NAMALWA (cell line): ENCODE data around the gene MIOS.

Experiments used
- DNase-seq: peaks from one replicate; pipeline ENCODE4 v3.0.0-alpha.2; 2015; ENCODE audit warnings: low spot score

Gene MIOS

DNA sequence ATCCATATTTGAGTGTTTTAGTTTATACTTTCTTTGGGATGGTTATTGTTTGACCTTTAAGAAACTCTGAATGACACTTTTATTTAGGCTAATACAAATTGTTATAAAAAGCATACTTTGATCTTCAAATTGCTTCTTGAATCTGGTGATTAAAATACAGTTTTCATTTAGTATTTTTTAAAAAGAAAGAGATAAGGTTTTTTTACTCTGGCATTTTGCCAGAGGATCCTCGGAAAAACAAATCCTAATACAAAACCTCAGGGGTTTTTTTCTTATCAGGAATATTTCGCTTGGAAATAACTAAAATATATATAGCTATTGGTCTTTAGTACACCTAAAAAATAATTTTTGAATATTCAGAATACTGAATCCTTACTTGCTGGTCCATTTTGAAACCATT is 17.0 kb downstream of the MIOS start:
- no peak for DNase-seq

DNA sequence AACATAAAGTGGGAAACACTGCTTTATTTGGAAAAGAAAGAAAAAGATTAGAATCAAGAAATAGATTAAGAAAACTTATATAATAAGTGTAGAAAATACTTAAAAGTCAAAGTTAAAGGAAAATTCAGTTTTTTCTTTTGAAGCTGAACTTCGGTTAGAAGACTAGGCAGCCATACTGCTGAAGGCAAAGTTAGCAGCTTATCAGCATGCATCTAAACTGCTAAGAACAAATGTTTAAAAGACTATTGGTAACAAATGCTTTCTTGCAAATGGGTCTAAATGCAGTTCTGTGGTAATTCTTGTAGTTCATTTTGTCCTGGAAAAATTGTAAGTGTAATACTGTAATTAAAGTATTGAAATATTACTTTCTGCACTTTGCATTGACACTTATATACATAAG is 18.0 kb downstream of the MIOS start:
- DNase-seq, result no peak

DNA sequence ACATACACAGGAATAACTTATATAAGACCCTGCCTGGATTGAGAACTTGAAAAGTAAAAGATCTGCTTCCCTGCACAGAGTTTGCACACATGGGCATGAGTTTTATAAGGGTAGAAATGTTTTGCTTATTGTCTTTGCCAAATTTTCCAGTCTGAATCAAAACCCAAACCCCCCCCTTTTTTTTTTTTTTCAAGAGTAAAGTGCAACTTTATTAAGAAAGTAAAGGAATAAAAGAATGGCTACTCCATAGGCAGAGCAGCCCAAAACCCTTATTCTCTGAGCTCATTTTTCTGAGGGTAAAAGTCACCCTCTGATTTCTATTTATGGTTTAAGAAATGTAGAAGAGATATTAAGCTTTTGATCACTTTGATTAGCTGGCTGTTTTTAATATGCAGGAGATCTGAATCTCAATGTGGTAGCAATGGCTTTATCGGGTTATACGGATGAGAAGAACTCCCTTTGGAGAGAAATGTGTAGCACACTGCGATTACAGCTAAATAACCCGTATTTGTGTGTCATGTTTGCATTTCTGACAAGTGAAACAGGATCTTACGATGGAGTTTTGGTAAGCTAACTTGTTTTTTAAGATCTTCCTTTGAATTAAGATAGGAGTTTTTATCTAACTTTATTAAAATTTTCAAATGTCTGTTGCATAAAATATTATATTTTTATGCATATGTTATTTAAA is 18.7 kb downstream of the MIOS start:
- DNase-seq, result no peak

DNA sequence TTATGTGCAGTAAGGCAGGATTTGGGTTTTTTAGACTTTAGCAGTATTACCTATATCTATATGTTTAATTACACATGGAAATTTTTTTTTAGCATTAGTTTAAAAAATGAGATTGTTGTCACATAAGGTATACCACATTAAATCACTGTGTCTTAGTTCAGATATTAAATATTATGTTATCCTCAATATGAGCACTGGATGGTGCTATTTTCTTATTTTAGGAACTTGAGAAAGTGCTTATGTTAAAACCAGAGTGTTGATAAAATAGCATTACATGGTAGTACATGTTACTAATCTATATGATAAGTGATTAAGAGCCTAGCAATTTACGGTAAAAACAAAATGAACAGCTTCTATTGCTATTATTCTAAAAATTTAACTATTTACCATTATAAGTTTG is 28.8 kb downstream of the MIOS start:
- peak; percentile 74 for DNase-seq

DNA sequence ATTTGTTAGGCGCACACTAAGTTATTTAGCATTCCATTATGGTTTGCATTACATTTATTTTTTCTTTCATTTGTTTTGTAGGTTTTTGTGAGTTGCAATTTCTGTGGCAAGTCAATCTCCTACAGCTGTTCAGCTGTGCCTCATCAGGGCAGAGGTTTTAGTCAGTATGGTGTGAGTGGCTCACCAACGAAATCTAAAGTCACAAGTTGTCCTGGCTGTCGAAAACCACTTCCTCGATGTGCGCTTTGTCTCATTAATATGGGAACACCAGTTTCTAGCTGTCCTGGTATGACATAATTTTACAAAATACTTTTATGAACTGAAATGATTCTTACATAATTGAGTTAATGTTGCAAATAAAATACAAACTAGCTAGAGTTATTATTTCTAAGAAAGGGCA is 29.5 kb downstream of the MIOS start:
- no peak for DNase-seq

DNA sequence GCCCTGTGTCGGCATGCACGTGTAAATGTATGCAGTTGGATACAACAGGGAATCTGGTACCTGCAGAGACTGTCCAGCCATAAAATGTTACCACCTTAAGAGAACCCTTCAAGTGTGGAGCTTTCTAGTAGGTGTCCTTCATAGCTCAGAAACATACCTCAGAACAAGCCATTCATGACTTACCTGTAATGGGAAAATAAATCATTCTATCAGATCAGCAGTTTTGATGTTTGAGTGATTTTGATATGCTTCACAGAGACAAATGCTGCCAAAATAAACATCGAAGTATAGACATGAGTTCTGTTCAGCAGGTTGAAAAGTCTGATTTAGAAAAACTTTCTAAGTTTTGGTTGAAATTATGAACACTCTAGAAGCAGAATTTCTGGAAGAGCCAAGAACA is 40.3 kb downstream of the MIOS start:
- no peak for DNase-seq

DNA sequence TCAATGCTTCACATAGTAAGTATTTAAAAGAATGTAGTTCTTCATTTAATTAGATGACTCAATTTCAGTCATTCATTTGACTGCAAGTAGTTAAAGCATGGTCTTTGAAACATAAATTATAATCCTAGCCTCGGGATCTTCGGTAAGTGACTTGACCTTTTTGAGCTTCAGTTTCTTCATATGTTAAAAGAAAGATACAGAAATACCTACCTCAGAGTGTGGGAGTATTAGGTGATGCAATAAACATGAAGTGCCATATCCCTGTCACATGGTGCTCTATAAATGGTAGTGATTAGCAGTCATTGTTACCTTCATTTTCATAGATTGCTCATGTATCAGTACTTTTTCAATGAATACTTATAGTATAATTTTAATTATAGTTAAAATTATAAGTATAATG is 42.6 kb downstream of the MIOS start:
- DNase-seq, result no peak

DNA sequence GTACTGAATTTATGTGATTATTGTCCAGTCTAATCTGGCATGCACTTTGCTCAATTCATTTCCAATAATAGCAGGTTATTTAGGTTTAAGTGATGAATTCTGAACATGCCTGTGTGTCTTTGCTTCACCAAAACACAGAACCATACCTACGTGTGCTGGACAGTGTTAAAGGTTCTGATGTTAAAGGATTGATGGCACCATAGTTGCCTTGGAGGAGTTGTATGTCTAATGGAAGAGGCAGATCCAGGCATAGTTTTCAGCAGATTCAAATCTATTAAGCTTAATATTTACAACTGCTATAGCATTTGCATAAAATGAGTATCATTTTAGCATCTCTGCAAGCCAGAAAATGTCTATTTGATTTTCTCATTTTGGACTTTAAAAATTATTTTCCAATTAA is 45.8 kb downstream of the MIOS start:
- no peak for DNase-seq

DNA sequence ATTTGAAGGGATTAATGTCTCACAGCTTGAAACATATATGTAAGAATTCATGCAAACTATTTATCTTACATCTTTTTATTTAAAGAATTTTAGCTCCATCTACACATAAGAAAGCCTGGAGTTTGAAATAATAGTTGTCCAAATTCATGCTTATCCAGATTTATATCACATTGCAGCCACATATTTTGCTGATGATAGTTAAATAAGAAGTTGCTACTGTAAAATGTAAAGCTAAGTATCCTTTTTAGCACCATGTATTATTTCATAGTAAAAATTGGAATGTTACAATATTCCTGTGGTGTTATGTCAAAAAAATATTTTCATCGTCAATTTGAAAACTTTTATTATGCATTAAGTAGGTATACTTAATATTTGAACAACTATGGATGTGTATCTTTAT is 46.5 kb downstream of the MIOS start:
- DNase-seq, result no peak

DNA sequence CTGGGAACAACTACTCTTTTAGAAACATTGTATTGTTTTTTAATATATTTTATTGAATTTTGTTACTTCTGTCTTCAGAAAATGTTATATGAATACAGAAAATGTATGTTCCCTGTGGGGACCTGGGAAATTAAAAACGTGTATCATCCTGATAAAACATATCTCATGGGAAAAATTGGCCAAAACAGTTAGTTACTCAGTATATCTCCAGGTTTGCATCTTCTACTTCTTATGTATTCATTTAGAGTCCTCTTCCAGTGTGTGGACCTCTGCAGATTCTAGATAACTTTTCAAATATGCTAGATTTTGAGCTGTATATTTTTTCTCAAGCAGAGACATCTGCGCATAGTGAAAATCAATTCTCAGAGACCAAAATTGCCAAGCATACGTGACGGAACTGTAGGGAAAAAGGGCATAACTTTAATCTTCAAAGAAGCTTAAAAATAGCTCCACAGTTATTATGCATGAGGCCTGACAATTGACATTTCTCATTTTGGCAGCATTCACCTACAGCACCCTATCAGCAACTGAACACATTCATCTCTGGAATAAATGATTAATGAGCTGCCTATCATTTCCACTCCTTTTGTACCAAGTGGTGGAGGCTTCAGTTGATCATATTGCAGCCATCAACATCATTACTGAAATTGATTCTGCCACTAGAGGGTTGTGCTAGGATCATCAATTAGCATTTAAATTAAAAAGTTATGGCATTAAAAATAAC is 47.5 kb downstream of the MIOS start:
- DNase-seq, result no peak

DNA sequence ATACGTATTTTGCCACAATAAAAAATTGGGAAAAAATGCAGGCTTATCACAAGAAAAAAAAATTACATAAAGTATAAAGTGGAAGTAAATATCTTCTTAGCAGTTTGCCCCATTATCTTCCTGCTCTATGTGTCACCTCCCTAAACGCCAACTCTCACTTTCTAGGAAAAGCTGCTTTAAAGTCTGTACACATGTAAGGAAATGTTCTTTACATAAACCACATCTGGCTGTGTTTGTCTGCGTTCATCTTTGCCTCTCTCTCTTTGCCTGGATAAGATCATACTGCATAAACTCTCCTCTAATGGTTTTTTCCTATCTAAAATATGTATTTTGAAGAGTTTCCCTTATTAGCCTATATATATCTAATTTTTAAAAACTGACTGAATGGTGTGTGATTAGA is 50.9 kb downstream of the MIOS start:
- DNase-seq, result no peak

DNA sequence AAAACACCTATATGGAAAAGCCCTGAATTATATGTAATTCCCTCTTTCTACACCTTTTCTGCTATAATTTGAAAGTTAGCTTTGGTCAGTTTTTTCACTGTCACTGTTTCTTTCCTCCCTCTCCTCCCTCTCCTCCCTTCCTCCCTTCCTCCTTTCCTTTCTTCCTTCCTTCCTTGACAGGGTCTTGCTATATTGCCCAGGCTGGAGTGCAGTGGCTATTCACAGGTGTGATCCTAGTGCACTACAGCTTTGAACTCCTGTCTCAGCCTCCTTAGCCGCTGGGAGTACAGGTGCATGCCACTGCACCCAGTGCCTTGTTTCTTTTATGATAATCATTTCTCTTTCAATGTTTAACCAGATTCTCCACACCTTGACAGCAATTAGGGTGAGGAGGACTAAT is 51.7 kb downstream of the MIOS start:
- no peak for DNase-seq

DNA sequence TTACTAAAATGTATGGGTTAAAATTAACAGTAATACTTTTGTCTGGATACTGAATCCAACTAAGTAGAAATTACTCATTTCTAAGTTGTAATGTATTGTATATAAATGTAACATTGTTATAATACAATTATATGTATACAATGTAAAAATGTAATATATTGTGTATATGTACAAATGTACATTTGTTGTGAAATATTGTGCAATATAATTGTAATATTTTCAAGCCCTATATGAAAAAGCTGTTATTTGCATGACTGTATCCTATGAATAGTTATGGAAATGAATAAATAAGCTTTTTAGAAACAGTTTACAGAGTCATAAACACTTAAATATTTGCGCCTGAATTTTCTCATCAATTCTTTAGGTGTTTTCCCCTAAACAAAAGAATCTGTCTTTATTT is 53.6 kb downstream of the MIOS start:
- no peak for DNase-seq

DNA sequence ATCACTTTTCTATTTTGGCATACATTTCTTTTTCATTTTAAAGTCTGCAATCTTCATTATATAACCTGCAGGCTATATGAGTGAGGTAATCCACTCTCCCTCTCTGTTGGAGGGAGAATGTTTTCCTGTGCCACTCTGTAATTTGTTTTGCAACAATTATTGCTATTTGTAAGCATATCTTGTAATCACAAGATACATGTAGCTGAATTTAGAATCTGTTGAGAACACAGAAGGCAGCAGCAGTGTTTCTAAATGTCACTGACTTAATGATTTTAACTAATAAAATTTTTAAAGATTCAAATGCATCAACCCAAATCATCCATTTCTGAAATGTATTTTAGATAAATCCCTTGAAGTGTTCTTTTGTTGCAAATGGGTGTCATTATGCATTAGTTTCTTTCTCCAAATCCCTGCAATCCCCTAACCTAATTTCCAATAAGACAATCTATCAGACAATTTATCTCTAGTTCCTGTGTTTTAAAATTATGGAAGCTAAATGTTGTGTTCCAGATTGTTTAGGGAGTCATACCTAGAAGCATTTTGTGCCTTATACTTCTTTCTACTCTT is 54.0 kb downstream of the MIOS start:
- no peak for DNase-seq

DNA sequence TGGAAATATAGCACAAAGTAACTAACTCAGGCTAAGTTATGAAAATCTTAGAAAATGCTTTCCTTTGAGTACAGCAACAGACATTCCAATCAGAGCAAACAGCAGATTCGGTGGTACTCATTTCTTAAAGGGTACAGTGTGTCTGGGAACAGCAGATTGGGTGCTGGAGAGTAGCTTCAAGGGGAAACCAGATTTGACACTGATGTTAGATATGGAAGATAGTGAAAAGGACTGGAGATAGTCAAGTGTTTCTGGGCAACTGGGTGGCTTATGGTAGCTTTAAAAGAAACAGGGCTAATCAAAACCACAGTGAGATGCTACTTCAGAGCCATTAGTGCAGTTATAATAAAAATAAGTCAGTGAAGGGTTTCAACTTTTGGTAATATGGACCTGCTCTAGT is 61.8 kb downstream of the MIOS start:
- no peak for DNase-seq

DNA sequence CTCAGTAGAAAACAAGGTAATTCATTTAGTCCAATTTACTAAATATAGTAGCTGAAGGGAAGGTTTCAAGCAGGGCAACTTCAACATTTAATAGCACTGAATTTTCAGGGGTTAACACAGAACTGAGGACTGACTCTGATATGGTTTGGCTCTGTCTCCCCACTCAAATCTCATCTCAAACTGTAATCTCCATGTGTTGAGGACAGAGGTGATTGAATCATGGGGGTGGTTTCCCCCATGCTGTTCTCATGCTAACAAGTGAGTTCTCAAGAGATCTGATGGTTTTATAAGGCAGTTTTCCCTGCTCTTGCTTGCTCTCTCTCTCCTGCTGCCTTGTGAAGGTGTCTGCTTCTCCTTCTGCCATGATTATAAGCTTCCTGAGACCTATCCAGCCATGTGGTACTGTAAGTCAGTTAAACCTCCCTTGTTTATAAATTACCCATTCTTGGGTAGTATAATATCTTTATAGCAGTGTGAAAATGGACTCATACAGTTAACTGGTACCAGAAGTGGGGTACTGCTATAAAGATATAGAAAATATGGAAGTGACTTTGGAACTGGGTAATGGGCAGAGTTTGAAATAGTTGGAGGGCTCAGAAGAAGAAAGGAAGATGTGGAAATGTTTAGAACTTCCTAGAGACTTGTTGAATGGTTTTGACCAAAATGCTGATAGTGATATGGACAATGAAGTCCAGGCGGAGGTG is 64.1 kb downstream of the MIOS start:
- no peak for DNase-seq

DNA sequence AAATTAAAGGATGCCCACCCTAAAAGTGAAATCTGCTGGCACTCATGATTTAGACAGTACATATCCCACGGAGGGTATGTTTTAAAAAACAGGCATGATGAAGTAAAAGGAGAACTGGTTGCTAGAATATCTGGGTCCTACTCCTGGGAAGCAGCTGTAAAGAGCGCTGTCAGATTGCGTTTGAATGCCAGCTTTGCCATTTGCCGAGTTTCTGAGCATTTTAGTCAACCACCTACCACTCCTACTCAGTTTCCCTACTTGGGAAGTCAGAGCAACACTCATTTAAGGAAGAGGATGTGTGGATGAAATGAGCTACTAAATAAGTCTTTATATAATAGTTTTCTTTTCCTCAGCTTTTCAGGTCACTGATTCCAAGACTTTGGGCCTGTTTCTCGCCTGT is 72.7 kb downstream of the MIOS start:
- DNase-seq, result no peak

DNA sequence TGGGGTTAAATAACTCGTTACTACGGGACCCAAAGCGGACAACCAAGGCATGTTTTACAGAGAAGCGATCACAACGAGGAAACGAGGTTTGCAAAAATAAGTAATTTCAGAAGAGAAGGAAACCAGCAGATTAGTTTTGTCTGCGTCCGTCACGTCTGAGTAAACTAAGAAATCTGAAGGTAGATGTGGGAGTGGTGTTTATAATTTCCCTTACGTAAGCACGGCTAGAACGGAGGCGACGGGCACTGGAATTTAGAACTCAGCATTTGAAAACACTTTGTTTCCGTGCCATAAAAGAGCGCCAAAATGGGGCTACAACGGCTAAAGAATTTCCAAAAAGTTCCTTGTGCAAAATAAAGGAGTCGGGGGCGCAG is 73.2 kb downstream of the MIOS start:
- peak; percentile 86 for DNase-seq

DNA sequence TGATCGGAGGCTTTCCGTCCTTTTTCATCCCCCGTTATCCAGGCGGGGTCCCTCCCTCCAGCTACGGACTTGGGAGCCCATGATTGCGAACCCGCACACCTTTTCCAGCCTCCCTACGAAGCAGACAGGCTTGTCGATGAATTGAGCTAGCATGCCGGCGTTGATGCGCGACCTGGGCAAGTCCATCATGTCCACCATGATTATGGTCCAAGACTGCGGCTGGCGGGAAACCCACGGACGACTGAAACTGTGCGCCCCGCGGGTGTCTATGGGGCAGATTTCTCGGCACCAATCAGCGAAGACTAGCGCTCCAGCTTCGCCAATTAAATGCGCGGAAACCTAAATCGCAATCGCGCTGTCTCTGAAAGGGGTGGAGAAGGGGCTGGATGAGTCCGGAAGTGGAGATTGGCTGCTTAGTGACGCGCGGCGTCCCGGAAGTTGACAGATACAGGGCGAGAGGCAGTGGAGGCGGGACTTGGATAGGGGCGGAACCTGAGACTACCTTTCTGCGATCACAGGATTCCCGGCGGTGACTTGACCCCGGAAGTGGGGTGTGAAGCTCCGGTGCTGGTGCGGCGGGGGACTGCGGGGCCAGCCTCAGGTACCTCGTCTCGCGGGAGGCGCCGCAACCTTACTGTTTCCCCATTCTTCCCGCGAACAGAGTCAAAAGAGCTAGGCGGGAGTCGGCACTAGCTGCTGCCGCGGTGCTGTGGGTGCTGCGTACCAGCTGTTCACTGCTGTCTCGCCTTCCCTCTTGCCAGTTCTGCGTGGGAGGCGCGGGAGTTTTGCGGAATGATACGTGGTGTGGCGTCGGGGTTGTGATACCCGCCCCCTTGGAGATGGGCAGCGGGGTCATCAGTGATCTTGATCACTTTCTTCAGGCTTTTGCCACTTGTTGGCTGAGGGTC is 73.8 kb downstream of the MIOS start, which contains the start of gene UMAD1:
Gene UMAD1 (plus strand): TSS at position 532 of the 908 bp plus-strand sequence. CDS start 32,620 bp downstream, outside the sequence.
- peak; percentile 100 for DNase-seq

DNA sequence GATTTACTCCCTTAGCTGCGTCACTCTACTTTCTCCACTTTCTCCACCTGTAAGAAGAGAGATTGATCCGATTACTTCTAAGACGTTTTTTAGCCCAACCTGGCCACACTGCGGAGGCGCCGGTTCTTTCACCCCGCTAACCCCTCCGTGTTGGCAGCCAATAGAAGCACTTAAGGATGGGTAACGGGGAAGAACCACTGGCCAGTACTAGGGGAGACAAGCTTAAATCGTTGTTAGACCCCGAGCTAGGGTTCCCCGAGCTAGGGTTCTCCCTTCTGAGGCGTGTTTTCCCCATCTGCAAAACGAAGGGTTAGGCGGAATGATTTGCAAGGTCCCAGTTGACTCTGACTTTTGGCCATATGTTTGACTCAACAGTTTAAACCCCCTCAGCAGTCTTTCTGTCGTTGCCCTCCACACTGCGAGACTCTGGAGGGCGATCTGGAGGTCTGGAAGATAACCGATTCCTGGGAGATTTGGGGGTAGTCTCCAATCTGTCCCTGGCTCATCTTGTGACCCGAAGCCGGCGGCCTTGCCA is 74.5 kb downstream of the MIOS start:
- DNase-seq, result peak; percentile 76

DNA sequence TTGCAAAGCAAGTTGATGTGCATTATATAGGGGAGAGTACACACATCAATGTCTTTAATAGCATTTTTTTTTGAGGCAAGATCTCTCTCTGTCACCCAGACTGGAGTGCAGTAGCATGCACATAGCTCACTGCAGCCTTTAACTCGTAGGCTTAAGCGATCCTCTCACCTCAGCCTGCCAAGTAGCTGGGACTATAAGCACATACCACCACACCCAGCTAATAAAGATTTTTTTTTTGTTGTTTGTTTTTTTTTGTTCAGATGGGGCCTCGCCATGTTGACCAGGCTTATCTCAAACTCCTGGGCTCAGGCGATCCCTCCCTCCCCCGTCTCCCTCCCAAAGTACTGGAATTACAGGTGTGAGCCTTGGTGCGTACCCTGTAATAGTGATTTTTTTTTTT is 75.4 kb downstream of the MIOS start:
- DNase-seq, result no peak
